ENCODE results near the gene GNG12.

GRCh38 chr1:67771152-67771551 is 62.1 kb downstream of the GNG12 start:
- TF ChIP-seq, protein P1, sequence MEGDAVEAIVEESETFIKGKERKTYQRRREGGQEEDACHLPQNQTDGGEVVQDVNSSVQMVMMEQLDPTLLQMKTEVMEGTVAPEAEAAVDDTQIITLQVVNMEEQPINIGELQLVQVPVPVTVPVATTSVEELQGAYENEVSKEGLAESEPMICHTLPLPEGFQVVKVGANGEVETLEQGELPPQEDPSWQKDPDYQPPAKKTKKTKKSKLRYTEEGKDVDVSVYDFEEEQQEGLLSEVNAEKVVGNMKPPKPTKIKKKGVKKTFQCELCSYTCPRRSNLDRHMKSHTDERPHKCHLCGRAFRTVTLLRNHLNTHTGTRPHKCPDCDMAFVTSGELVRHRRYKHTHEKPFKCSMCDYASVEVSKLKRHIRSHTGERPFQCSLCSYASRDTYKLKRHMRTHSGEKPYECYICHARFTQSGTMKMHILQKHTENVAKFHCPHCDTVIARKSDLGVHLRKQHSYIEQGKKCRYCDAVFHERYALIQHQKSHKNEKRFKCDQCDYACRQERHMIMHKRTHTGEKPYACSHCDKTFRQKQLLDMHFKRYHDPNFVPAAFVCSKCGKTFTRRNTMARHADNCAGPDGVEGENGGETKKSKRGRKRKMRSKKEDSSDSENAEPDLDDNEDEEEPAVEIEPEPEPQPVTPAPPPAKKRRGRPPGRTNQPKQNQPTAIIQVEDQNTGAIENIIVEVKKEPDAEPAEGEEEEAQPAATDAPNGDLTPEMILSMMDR (conservative IDR thresholded peaks at IDR 0.05; ENCODE audit: low read depth, low read length), result peak; percentile 70
- TF ChIP-seq EZH2 (IDR thresholded peaks at IDR 0.05; ENCODE audit: low read length, unreplicated experiment) (no peak), EZH2phosphoT487 (IDR thresholded peaks at IDR 0.05; ENCODE audit: borderline replicate concordance, low read length) (no peak)
